AG04450 (cell line): ENCODE data around the gene ATRIP. TPM values are rescaled to one million over a fixed set of nuclear protein-coding genes. Genes with fewer than 3 reads are reported as not detected.

Source experiments
- CTCF ChIA-PET: fragments of 300-600, 350-600 bp; formaldehyde crosslinking; extraction: SDS; loops from one replicate; lab custom pipeline; 2022; ENCODE audit warnings: antibody characterized with exemption, inconsistent platforms; lab: Charles Lee
- POLR2A ChIA-PET: fragments of 350-600 bp; formaldehyde crosslinking; extraction: SDS; loops from one replicate; lab custom pipeline; 2021; ENCODE audit warnings: antibody characterized with exemption, inconsistent platforms; lab: Yijun Ruan, JAX
- DNase-seq: peaks from one replicate; pipeline ENCODE4 v3.0.0-alpha.2; 2011; ENCODE audit warnings: low read depth, low spot score
- H3K27ac ChIP-seq: one replicate; pipeline ENCODE4 v1.5.1; 2012; ENCODE audit warnings: low read depth, low read length, control low read depth
- H3K27me3 ChIP-seq: one replicate; pipeline ENCODE4 v1.6.0; 2012; ENCODE audit warnings: low read length; ENCODE audit not compliant: control insufficient read depth, insufficient read depth
- H3K4me3 ChIP-seq: 2 replicates; pipeline ENCODE4 v1.5.1; 2011; ENCODE audit warnings: mild to moderate bottlenecking, low read depth, low read length, control low read depth
- H3K9me3 ChIP-seq: 2 replicates; pipeline ENCODE4 v1.5.1; 2012; ENCODE audit warnings: low read length; ENCODE audit not compliant: control insufficient read depth, insufficient read depth
- CTCF ChIP-seq: IDR thresholded peaks from 2 replicates; pipeline ENCODE4 v1.5.1; 2011; ENCODE audit warnings: low read depth, low read length, control low read depth, inconsistent platforms
- polyA plus RNA-seq: library from polyadenylated mRNA; depleted of rRNA; stranded (reverse); fragments of >200 nt; gene quantifications from 2 replicates; pipeline ENCODE4 v1.2.3, GENCODE V29; 2011

Gene ATRIP
- polyA plus RNA-seq, 1 experiment, result 5.8 TPM

- DNase-seq, result no peak
- no peaks in the 10 kb centered on the region for H3K27me3 ChIP-seq
- no peak overlapping the region for H3K4me3 ChIP-seq
- H3K9me3 ChIP-seq, result no peaks in the 10 kb centered on the region
- H3K27ac ChIP-seq, result no peak overlapping the region
- ChIA-PET POLR2A (no interaction called here), CTCF (interaction anchor here (1.6 to 5.5 kb wide), 2 partner anchors 10 to 25 kb away, joined by 4 to 38 read pairs; no protein-coding TSS in a partner anchor)
- no peak for TF ChIP-seq CTCF
Measured at GRCh38 chr3:48411041-48411588, 35.4 kb upstream of the ATRIP start.

DNA sequence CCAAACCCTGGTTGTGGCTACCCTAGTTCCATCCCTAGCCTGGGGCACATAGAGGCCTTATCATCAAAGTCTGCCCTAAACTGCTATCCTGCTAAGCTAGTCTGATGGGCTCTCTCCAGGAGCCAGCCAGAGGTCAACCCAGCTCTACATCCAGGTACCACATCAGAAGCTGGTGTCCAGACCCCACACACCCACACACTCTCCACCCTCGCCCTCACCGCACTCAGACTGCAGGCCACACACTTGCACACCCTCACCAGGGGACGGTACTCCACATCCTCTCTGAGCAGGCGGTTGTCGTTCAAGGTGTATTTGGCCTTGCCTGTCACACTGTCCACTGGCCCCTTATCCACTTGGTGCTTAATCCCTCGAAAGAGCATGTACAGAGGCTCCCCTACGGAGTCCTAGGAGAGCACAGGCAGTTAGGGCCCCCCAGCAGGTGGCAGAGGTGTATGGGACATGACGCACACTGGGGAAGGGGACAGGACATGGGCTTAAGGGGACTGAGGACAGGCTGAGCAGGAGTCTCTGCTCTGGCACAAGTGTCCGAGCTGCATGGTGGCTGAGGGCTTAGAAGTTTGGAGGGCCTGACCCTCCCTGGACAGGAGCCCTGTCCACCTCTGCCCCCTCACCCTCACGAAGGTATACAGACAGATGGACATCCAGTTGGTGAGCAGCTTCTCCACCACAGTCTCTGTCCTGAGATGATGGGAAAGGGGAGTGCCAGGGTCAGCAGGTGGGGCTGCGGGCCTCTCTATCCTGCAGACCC is 34.7 kb upstream of the ATRIP start:
- Histone ChIP-seq H3K4me3 (no peak overlapping the region), H3K27ac (no peak overlapping the region), H3K27me3 (no peaks in the 10 kb centered on the region), H3K9me3 (no peaks in the 10 kb centered on the region)
- DNase-seq, result no peak
- TF ChIP-seq CTCF, result no peak
- CTCF ChIA-PET, result interaction anchor here (1.5 to 1.9 kb wide), 2 partner anchors 11 to 24 kb away, joined by 7 to 8 read pairs; no protein-coding TSS in a partner anchor
- POLR2A ChIA-PET, result no interaction called here

GRCh38 chr3:48412375-48413001 is 34.0 kb upstream of the ATRIP start:
- ChIA-PET CTCF (interaction anchor here (1.5 to 1.9 kb wide), 2 partner anchors 12 to 23 kb away, joined by 7 to 8 read pairs; no protein-coding TSS in a partner anchor), POLR2A (no interaction called here)
- no peak for TF ChIP-seq CTCF
- Histone ChIP-seq H3K27ac (no peak overlapping the region), H3K4me3 (no peak overlapping the region), H3K9me3 (no peaks in the 10 kb centered on the region), H3K27me3 (no peaks in the 10 kb centered on the region)
- no peak for DNase-seq

GRCh38 chr3:48413086-48413485 is 33.5 kb upstream of the ATRIP start:
- CTCF ChIA-PET, result interaction anchor here (1.5 to 1.9 kb wide), 2 partner anchors 12 to 23 kb away, joined by 7 to 8 read pairs; no protein-coding TSS in a partner anchor
- Histone ChIP-seq H3K9me3 (no peaks in the 10 kb centered on the region), H3K4me3 (no peak overlapping the region), H3K27me3 (no peaks in the 10 kb centered on the region), H3K27ac (no peak overlapping the region)
- no peak for TF ChIP-seq CTCF
- no peak for DNase-seq
- POLR2A ChIA-PET, result no interaction called here
